Activated effector memory CD4-positive, alpha-beta T cell treated with Interleukin-2 at 50 U/mL for 16 hours (primary cell): ENCODE data around the gene CARS1.
A peak's percentile ranks its signal among the peaks of the same experiment; 100 is the strongest.

Experiments
- DNase-seq: peaks from one replicate; pipeline ENCODE4 v3.0.0-alpha.2; 2020

Gene CARS1

GRCh38 chr11:3057069-3057963 lies at the start of gene CARS1:
Gene CARS1, minus strand, starts transcription at chr11:3057423. Its CDS starts 56 bp downstream, at chr11:3057367.
- peak; percentile 89 for DNase-seq

DNA sequence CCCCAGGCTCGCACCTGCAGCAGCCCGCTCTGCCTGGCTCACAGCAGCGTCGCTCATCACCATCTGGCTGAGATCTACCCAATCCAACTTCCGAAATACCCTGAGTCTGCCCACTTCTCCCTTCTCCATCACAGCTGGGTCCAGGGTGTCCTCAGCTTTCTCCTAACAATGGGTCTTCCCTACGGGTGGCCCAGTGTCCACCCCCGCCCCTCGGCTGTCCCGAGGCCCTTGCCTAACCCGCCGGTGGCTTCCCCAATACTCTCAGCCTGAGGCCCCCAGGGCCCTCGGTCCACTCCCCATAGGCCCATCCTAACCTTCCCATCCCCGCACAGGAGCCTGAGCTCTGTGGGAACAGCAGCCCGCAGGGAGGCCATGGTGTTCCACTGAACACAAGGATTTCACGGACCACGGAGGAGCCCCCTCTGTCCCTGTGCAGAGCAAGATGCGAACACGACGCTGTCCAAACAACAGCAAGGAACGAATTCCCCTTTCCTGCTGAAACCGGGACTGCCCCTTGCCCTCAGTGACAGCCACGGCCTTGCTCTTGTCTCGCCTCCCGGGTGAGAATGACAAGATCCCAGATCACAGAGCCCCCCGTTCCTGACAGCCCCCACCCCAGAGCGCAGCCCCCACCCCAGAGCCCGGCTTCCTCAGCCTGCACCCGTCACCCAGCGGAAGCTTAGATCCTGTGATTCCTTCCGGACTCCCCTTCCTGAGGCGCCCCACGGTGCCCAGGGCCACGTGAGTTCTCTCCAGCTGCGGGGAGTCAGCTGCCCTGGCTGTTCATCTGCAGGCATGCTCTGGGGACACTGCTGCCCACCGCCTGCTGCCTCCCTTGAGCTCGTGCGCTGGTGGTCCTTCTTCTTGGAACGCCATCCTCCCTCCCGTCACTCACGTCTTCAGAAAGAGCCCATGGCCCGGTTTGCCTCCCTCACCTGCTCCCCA lies 48.8 kb upstream of the CARS1 start:
- no peak for DNase-seq

- DNase-seq = no peak
These were observed 48.0 kb upstream of the CARS1 start for GRCh38 chr11:3104961-3105790.

GRCh38 chr11:3104051-3104714 lies 47.0 kb upstream of the CARS1 start:
- no peak for DNase-seq

DNA sequence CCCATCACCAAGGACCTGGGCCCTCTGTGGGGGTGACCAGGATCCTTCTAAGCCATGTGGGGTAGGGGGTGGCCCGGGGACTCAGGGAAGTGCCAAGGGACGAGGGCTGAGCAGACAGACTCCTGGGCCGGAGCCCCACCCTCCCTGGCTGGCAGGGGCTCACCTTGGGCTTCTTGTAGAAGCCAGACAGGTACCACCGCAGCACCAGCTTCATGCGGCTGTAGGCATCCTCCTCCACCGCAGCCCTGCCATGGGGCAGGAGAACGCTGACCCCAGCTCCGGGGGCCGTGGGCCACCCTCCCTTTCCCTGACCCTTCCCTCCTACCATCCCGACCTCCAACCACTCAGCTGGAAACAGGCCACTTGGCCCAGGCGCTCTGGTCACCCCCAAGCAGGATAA lies 45.9 kb upstream of the CARS1 start:
- no peak for DNase-seq

GRCh38 chr11:3102641-3102921 lies 45.4 kb upstream of the CARS1 start:
- no peak for DNase-seq

DNA sequence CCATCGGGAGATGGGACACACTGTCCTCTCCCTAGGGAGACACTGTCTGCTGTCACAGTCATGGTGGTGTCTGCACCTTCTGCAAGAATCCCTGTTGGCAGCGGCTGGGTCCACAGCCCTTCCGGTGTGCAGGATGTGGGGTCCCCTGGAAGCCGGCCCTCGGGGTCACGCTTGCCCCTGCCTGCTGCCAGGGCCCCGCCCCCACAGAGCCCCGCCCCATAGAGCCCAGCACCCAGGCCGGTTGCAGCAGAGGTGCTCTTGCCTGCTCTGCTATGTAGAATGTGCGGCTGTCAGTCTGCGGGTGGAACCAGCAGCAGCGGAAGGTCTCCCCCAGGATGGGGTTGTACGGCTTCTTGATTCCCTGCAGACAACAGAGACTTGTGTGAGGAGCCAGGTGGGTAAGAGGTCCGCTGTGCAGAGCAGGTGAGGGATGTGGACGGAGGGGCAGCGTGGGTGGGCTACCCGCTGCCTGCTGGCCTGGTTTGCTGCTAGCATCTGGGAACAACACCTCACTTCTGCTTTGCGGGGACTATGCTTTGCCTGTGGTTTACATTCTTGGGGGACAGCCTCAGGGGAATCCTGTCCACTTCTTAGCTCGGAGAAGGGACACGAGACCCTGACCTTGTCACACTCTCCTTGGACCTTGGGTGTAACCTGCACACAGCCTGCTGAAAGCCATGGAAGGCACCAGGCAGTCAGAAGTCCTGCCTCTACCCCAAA lies 44.9 kb upstream of the CARS1 start:
- DNase-seq = no peak

GRCh38 chr11:3099178-3099577 lies 42.0 kb upstream of the CARS1 start:
- DNase-seq = no peak

DNA sequence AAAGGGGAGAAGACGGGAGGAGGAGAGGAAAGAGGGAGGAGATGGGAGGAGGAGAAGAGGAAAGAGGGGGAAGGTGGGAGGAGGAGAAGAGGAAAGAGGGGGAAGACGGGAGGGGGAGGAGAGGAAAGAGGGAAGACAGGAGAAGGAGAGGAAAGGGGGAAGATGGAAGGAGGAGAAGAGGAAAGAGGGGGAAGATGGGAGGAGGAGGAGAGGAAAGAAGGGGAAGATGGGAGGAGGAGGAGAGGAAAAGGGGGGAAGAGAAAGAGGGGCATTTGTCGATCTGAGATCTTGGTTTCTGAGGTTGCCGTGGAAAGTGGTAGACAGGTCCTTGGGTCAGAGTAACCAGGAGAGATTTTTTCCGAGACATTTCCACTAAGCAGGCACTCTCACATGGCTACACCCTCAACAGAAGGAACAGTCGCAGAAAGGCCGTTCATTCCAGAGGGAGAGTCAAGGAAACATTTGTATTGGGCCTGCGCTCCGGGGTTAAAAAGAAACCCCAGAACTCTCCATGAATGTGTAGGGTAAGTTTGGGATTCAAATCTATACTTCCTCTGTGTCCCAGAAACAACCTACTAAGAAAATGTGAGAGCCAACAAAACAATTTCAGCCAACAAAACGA lies 39.8 kb upstream of the CARS1 start:
- no peak for DNase-seq

DNA sequence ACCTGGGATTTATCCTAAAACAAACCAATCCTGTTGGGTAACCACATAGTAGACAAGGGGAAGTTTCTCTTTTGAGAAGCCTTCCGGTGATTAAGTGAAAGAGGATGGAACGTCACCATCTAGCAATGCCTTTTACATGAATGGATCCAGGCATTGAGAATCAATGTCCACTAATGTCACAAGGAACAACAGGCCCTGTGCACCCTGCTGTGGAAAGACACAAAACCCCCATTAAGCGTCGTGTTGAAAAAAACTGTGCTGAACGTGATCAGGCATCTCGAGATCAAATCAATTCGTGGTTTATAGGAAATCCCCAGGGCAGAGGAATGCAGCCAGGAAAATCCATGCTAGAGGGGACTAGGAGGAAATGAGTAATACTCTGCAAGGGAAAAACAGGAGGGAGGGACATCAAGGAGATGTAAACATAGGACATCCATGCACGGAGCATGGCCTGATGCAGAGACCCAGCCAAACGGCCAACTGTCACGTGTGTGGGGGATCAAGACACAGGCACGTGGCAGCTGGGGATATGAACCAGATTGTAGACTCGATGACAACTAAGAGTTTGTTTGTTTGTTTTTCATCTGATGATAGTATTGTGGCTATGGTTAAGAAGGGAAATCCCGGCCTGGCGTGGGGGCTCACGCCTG lies 38.6 kb upstream of the CARS1 start:
- no peak for DNase-seq

GRCh38 chr11:3094223-3094824 lies 37.1 kb upstream of the CARS1 start:
- DNase-seq = no peak

- DNase-seq = no peak
These were observed 36.3 kb upstream of the CARS1 start for GRCh38 chr11:3093281-3094191.

DNA sequence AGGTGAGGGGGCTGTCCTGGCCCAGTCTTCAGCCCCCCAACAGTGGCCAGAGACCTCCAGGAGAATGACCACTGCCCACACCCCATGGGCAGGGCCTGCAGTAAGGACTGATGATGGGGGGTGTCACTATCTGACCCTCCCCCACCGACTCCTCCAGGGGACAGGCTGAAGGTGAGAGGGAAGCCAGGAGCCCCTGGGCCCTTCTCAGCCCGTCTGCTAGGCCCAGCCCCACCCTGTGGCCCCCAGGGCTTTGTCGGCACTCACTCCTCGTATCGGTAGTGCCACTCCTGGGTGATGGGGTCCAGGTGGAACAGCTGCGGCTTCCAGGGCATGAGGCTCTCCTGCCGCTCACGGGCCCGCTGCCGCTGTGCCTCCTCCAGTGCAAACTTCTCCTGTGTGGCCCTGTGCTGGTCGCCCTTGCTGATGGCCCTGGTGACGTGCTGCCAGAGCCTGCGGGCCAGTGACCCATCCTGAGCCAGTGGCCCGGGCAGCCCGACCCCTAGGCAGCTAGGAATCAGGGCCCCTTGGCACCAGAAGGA lies 35.4 kb upstream of the CARS1 start:
- DNase-seq = no peak

- peak; percentile 64 for DNase-seq
These were observed 34.8 kb upstream of the CARS1 start for GRCh38 chr11:3091846-3092602.

DNA sequence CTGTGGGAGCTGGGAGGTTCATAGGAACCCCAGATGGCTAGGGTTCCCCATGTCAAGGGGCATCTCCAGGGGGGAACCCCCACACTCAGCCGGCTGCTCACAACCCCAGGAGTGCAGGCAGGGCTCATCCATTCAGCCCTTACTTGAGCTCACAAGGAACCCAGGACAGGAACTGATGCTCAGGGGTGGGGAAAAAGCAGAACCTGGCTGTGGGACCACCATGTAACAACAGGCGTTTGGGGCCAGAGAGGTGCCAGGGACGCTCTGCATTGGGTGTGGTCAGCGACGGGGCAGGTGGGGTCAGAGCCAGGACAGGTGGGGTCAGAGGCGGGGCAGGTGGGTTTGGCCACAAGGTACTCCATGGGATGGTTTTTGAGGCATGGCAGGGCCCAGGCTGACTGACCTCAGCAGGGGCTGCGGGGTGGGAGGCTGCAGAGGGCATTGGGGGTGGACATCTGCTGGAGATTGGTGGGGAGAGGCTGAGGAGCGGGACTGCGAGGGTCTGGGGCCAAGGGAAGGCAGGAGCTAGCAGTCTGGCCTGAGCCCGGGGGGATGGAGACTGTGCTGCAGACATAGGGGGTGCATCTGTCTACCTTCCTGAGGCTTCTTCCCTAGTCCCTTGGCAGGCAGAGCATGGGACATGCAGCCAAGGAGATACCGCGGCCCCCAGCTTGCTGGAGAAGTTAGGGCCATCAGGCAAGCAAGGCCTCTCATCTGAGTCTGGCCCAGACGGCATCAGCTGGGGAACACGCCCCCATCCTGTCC lies 34.0 kb upstream of the CARS1 start:
- DNase-seq = no peak

GRCh38 chr11:3090096-3090901 lies 33.1 kb upstream of the CARS1 start:
- DNase-seq = no peak
